HTERT RPE-1 (cell line): ENCODE results near the gene LPAR2.
"Not testable (repeated sequence)": the region's sequence is repeated elsewhere in the genome, so short reads cannot be mapped to it uniquely, and the experiment has no call there.

ENCODE experiments used
- in situ Hi-C: fragments of 300-500 bp; cut with MboI; formaldehyde crosslinking; loops from 4 replicates; pipeline ENCODE4 v1.14.3; 2020; ENCODE audit warnings: low sequenced_read_pairs

The LPAR2 gene

DNA sequence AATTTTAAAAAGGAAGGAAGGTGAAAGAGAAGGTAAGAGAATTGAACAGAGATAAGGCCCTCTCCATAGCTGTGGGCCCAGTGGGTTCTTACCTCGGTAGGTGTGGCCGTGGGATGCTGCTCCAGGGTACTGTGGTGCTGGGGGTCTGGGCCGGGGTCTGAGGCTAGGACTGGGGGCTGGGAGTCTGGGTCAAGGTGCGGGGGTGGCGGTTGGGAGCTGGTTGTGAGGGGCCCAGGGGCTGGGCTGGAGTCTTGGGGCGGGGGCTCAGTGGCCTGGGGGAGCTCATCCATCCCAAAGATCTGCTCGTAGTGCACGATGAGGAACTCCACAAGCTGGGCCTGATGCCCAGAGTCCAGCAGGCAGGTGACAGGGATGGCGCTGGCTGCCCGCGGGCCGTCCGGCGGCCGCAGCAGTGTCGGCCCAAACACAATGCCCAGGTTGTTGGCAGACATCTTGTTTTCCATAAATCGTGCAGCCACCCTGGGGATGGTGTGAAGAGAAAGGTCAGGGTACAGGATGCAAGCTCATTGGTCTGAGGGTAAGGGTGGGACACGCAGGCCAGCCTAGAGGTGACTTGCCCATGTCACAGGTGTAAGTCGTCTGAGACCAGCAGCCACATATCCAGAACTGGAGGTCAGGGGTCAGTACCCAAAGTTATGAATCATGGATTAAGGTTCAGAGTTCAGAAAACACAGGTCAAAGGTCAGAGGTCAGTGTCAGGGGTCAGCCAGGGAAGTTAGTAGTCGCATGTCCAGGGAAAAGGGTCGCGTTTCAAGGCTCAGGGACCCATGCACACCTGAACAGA lies 5.9 kb upstream of the LPAR2 start:
- in situ Hi-C loops: no loop called here

- in situ Hi-C loops: no loop called here
Measured at GRCh38 chr19:19632661-19633060, 4.6 kb upstream of the LPAR2 start.

DNA sequence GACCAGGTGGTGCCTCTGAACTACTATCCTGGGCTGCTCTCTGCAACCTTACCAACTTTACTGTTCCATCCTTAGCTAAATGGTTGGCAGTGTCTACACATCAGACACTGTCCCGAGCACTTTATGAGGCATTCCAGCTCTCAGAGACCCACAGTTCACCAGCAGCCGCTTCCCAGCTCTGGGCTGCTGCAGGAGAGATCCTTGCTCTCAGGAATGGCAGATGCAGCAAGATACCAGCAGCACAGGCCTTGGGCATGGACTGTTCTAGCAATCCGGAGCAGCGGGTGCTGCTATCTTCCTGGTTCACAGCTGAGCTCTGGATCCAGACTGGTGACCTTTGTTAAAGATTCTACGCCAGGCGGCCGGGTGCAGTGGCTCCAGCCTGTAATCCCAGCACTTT lies 3.3 kb upstream of the LPAR2 start:
- in situ Hi-C loops: no loop called here

DNA sequence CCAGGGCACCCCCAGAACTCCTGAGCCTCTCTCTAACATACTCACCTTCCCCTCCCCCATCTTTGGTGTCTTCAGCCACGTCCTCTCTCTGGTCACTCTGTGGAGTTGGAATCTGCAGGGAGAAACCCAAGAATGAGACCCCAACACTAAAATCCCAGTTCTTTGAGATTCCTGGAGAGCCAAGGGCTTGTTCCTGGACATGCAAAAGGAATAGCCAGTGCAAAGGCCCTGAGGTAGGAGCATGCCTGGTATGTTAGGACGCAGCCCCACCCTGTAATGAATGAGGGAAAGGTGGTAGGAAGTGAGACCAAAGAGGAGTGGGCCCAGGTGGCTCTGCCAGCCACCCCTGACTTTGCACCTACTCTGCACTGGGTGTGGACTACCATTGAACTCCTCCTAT lies 2.4 kb upstream of the LPAR2 start:
- in situ Hi-C loops: no loop called here

DNA sequence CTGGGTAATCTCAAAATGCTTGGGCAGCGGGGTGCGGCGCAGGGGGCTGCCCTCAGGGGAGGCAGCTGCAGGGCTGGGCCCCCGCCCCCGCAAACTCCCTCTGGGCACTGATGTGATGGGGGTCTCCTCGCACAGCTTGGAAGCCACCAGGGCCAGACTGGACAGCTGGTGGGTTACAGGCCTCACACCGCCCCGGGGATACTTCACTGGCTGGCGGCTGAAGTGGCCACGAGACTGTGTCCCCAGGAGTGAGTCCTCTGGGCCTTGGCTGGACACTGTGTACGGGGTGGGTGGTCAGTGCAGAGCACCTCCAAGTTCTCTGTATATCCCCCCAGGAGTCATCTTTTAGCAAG lies 2.0 kb upstream of the LPAR2 start:
- in situ Hi-C loops: no loop called here

GRCh38 chr19:19628501-19629134 lies 598 bp upstream of the LPAR2 start:
- in situ Hi-C loops: no loop called here

DNA sequence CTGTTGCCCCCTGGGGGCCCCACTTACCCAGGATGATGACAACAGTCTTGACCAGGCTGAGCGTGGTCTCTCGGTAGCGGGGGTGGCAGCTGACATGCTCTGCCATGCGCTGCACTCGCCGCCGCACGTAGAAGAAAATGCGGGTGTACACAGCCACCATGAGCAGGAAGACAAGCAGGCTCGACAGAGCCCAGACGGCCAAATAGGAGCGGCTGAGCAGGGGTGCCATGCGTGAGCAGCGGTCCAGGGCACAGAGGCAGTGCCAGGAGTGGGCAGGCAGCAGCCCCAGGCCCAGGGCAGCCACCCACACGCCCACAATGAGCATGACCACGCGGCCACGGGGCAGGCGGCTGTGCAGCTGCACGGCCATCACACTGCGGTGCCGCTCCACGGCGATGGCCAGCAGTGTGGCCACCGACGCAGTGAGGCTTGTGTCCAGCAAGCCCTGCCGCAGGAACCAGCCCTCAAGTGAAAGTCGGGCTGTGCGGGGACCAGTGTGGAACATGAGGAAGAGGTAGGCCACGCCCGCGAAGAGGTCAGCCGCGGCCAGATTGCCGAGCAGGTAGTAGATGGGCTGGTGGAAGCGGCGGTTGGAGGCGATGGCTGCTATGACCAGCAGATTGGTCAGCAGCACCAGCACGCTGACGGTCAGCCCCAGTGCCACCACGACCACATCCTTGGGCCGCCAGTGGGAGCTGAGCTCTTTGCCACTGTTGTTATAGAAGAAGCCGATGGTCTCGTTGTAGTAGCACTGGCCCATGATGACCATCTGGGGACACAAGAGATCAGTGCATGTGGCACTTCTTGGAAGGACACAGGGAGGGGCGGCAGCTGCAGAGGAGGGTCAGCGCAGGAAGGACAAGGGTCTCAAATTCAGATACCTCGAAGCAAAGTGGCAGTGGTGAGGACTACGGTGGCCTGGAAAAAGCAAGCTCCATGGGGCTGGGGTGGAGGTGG lies 1.2 kb downstream of the LPAR2 start:
- in situ Hi-C loops: no loop called here

DNA sequence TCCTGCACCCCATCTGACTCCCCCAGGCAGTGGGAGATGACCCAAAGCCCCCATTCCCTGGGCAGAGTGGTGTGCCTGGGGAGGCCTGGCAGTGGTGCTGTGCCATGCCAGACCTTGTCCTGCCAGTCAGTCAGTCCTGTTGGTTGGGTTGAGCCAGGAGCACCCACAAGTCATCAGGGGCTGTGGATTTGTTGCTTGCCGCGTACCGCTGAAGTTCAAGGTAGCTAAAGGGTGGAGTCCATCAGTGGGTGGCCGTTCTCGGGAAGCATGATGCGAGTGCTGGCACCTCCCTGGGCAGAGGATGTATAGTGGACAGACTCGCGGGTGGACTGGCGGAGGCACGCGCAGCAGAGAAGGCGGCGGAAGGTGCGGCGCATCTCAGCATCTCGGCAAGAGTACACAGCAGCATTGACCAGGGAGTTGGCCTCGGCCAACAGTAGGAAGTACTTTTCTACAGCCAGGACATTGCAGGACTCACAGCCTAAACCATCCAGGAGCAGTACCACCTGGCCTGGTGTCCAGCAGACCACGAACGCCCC lies 3.9 kb downstream of the LPAR2 start:
- in situ Hi-C loops: no loop called here

DNA sequence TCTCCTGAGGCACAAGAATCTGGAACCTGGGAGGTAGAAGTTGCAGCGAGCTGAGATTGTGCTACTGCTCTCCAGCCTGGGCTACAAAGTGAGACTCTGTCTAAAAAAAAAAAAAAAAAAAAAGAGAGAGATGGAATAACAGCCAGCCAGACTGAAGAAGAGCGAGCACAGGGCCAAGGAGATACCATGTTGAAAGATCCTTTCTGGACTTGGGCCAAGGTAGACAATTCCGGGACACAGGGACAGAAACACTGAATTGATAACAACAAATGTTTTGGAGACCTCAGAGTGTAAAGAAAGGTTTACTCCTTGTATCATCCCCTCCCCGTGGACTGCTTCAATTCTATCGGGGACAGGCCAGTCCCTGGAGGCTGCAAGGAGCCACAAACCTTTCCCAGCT lies 4.6 kb downstream of the LPAR2 start:
- in situ Hi-C loops: no loop called here

GRCh38 chr19:19619849-19620210 lies 8.2 kb downstream of the LPAR2 start:
- in situ Hi-C loops: no loop called here

GRCh38 chr19:19619181-19619848 lies 8.7 kb downstream of the LPAR2 start:
- in situ Hi-C loops: no loop called here

DNA sequence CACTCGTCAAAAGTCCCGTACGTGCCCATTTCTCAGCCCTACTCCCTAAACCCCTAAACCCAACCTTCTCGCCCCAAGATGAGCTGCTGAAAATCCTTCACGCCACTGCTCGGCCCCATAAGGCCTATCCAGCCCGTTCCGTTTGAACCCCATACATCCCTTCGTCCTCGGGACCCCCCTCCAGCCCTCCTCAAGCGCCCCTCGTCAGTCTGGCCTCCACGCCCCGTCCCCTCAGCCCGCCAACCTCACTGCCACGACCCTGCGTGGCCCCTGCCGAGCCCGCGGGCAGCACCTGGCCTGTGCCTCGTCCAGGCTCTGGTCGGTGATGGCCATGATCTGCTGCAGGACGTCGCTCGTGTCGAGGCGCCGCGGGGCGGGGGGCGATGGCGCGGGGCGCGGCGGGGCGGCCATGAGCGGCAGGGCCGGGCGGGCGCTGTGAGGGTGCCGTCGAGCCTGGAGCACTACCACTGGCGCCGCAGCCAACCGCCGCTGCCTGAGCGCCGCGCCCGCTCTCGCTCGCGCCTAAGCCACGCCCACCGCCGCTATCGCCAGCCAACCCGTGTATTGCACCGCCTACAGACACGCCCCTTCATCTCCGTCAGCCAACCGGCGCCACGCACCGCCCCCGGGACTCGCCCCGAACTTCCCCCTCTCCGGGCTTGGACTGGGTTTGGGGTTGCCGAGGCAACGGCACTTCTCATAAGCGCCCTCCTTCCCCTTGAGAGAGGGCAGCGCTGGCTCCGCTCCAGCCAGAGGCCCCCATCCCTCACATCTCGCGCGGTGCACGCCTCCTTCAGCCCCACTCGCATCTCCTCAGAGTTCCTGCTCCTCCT lies 9.6 kb downstream of the LPAR2 start, which contains the start of gene PBX4:
Gene PBX4, minus strand, starts transcription at position 469 of the 833 bp plus-strand sequence. Its CDS starts 58 bp downstream, at position 411.
- in situ Hi-C loops: no loop called here

DNA sequence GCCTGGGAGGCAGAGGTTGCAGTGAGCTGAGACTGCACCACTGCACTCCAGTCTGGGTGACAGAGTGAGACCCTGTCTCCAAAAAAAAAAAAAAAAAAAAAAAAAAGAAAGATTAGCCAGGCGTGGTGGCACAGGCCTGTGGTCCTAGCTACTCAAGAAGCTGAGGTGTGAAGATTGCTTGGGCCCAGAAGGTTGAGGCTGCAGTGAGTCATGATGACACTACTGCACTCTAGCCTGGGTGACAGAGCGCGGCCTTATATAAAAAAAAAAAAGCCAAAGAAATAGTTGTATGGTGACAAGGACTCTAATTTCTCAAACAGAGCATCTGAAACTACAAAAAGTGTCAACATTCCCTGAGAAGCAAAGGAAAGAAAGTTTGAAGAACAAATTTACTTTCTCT lies 12.9 kb downstream of the LPAR2 start:
- in situ Hi-C loops: no loop called here

DNA sequence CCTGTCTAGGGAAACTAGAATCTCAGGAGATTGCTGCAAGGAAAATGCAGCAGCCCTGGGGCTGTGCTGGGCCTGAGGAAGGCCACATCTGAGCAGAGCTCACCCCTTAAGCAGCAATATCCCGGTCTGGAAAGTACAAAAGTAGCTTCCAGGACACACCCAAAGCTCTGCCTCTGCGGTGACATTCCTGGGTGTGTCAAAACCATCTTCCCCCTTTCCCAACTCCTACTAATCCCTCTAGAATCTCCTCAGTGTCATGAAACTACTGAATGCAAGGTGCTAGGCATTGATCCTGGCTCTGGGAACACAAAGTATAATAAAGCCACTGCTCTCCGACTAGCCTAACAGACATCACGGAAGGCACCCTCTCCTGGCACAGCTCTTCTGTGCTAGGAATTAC lies 14.5 kb downstream of the LPAR2 start:
- in situ Hi-C loops: no loop called here

DNA sequence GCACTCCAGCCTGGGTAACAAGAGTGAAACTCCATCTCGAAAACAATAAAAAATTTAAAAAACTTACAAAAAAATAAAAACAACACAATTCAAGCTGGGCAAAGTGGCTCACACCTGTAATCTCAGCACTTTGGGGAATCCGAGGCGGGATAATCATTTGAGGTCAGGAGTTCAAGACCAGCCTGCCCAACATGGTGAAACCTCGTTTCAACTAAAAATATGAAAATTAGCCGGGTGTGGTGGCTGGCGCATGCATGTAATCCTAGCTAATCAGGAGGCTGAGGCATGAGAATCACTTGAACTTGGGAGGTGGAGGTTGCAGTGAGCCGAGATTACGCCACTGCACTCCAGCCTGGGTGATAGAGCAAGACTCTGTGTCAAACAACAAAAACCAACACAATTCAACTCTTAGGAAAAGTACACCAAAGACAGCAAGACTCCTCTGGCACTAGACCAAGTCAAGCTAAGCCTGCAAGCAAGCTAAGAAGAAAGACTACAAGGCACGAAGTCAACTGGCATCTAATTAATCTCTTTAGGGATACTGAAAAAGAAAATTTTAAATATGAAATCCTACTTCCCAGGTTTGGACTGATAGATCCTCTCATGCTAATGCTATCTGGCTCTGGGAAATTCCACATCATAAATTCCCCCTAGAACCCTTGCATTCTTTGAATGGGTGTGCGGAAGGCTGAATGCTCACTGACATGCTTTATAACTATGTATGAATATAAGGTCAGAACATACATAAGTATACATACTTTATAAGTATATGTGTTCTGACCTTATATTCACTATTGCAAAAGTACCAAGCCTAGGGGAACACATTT lies 17.4 kb downstream of the LPAR2 start:
- in situ Hi-C loops: no loop called here

DNA sequence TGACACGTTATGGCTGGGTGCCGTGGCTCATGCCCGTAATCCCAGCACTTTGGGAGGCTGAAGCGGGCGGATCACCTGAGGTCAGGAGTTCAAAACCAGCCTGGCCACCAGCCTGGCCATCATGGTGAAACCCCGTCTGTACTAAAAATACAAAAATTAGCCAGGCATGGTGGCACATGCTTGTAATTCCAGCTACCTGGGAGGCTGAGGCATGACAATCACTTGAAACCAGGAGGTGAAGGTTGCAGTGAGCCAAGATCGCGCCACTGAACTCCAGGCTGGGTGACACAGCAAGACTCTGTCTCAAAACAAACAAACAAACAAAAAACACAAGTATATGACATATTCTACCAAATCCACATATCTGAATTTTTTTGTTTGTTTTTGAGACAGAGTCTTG lies 21.3 kb downstream of the LPAR2 start:
- in situ Hi-C loops: not testable (repeated sequence)

DNA sequence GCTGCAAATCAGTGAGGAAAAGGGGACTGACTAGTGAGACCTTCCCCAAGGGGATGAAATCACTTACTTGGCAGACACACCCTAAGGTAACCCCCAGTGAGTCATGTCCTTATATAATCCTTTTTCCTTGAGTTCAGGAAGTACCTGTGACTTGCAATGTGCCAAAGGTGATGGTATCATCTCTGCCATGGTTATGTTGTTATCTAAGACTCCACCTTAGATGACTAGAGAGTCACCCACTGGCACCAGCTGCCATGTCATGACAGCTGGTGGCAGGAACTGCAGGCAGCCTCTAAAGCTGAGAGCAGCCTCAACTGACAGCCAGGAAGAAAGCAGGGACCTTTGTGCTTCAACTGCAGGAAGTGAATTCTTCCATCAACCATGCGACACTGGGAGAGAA lies 22.0 kb downstream of the LPAR2 start:
- in situ Hi-C loops: no loop called here

- in situ Hi-C loops: no loop called here
Measured at GRCh38 chr19:19602713-19603324, 25.2 kb downstream of the LPAR2 start.
